GM12892 (cell line): Measurements from ENCODE around the gene JAZF1.

Source experiments
- POLR2A ChIP-seq: IDR thresholded peaks from 2 replicates; pipeline ENCODE4 v1.6.1; 2011; ENCODE audit warnings: low read depth, low read length, control low read depth
- POLR2AphosphoS5 ChIP-seq: IDR thresholded peaks from 2 replicates; pipeline ENCODE4 v1.6.1; 2011; ENCODE audit warnings: low read depth, low read length, control low read depth
- TAF1 ChIP-seq: IDR thresholded peaks from 2 replicates; pipeline ENCODE4 v1.6.1; 2011; ENCODE audit warnings: low read depth, mild to moderate bottlenecking, control low read depth, low read length, borderline replicate concordance

DNA sequence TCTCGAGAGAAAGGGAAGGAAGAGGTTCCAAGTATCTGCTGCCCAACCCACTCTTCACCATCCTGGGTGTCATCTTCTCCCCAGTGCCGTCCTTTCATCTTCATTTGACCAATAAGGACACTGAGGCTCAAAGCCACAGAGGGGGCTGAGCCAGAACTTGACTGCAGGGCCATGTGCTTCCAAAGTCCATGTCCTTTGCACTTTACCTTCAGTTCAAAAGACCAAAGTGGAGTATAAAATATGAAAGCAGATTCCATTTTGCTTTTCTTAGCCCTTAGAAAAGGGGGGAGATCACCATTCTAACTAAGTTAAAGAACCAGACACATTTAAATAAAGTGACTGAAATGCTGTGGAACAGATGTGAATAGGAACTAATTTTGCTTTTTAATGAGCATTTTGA lies 56.2 kb downstream of the JAZF1 start:
- no peak for TF ChIP-seq POLR2A
- no peak for TF ChIP-seq POLR2AphosphoS5
- TF ChIP-seq TAF1 = no peak
